ENCODE data around the gene NTNG2.

GRCh38 chr9:132126680-132127236 lies 35.1 kb upstream of the NTNG2 start:
- TF ChIP-seq POLR2A (IDR thresholded peaks at IDR 0.05) (no peak), CTCF (IDR thresholded peaks at IDR 0.05) (no peak)

Data from transverse colon (tissue), 3 donors.